GM19099 (cell line): Measurements from ENCODE around the gene CNPY1.

Experiments used
- POLR2A ChIP-seq: IDR thresholded peaks from 3 replicates; pipeline ENCODE4 v1.6.1; 2011; ENCODE audit warnings: low read depth; ENCODE audit not compliant: insufficient read length; ENCODE audit errors: extremely low read depth

The CNPY1 gene

GRCh38 chr7:155569681-155570080, 23.3 kb upstream of the CNPY1 start:
- no peak for TF ChIP-seq POLR2A

GRCh38 chr7:155568842-155569494, 22.6 kb upstream of the CNPY1 start:
- no peak for TF ChIP-seq POLR2A

- no peak for TF ChIP-seq POLR2A
These were observed 21.9 kb upstream of the CNPY1 start for GRCh38 chr7:155568333-155568660.

- TF ChIP-seq POLR2A = no peak
These were observed 21.4 kb upstream of the CNPY1 start for GRCh38 chr7:155567646-155568332.

- TF ChIP-seq POLR2A = no peak
These were observed 19.9 kb upstream of the CNPY1 start for GRCh38 chr7:155566011-155566836.

- TF ChIP-seq POLR2A = no peak
These were observed 19.2 kb upstream of the CNPY1 start for GRCh38 chr7:155565596-155565995.

GRCh38 chr7:155562106-155562505, 15.7 kb upstream of the CNPY1 start:
- TF ChIP-seq POLR2A = no peak

- no peak for TF ChIP-seq POLR2A
These were observed 14.8 kb upstream of the CNPY1 start for GRCh38 chr7:155560982-155561686.

GRCh38 chr7:155560196-155560885, 14.0 kb upstream of the CNPY1 start:
- no peak for TF ChIP-seq POLR2A

GRCh38 chr7:155559519-155560108, 13.3 kb upstream of the CNPY1 start:
- TF ChIP-seq POLR2A = no peak

- TF ChIP-seq POLR2A = no peak
These were observed 12.6 kb upstream of the CNPY1 start for GRCh38 chr7:155558961-155559360.

GRCh38 chr7:155558351-155558750, 12.0 kb upstream of the CNPY1 start:
- TF ChIP-seq POLR2A = no peak

GRCh38 chr7:155557778-155558177, 11.4 kb upstream of the CNPY1 start:
- TF ChIP-seq POLR2A = no peak

GRCh38 chr7:155556763-155557162, 10.4 kb upstream of the CNPY1 start:
- TF ChIP-seq POLR2A = no peak

GRCh38 chr7:155555116-155555695, 8.8 kb upstream of the CNPY1 start:
- TF ChIP-seq POLR2A = no peak

- TF ChIP-seq POLR2A = no peak
These were observed 7.5 kb upstream of the CNPY1 start for GRCh38 chr7:155553871-155554270.
